Thyroid gland (tissue), 4 donors: ENCODE results near the gene CLCF1.

ENCODE experiments used
- POLR2A ChIP-seq, 2 donors: fragments of 450-650 bp; IDR thresholded peaks; one replicate each; pipeline ENCODE4 v1.6.1; 2017; ENCODE audit warnings: antibody characterized with exemption in 2 of 2, mild to moderate bottlenecking in 2 of 2, moderate library complexity in 1 of 2
- TF ChIP-seq, protein P1 (sequence below), 6 experiments: fragments of 200-600 bp in 3 of 6; fragments of 450-650 bp in 3 of 6; sonication (generic) in 3 of 6; IDR thresholded peaks; one replicate each; pipeline ENCODE4 v1.5.1; 2016 to 2019; ENCODE audit warnings: antibody characterized with exemption in 6 of 6, mild to moderate bottlenecking in 2 of 6, inconsistent platforms in 1 of 6, moderate library complexity in 1 of 6

DNA sequence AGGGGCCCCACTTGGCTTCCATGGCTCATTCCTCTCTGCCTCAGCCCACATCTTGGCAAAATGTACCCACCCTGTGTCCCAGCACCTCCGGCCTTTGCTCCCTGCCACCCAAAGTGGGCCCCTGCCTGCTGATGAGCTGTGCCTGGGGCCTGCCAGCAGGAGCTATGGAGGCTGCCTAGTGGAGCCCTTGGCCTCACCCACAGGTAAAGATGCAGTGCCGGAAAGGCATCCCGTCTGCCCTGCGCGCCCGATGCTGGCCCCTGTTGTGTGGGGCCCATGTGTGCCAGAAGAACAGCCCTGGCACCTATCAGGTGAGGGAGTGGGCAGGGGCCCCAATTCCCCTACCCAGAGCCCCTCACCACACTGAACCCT is 31.8 kb upstream of the CLCF1 start:
- no peak for TF ChIP-seq POLR2A (IDR thresholded peaks at IDR 0.05)
- TF ChIP-seq, protein P1, sequence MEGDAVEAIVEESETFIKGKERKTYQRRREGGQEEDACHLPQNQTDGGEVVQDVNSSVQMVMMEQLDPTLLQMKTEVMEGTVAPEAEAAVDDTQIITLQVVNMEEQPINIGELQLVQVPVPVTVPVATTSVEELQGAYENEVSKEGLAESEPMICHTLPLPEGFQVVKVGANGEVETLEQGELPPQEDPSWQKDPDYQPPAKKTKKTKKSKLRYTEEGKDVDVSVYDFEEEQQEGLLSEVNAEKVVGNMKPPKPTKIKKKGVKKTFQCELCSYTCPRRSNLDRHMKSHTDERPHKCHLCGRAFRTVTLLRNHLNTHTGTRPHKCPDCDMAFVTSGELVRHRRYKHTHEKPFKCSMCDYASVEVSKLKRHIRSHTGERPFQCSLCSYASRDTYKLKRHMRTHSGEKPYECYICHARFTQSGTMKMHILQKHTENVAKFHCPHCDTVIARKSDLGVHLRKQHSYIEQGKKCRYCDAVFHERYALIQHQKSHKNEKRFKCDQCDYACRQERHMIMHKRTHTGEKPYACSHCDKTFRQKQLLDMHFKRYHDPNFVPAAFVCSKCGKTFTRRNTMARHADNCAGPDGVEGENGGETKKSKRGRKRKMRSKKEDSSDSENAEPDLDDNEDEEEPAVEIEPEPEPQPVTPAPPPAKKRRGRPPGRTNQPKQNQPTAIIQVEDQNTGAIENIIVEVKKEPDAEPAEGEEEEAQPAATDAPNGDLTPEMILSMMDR (IDR thresholded peaks at IDR 0.05): no peak
